GM12891 (cell line): ENCODE results near the gene PARVG.

ENCODE experiments used
- POLR2A ChIP-seq: IDR thresholded peaks from 2 replicates; pipeline ENCODE4 v1.6.1; 2011; ENCODE audit warnings: low read depth, low read length, control low read depth
- POLR2AphosphoS5 ChIP-seq: IDR thresholded peaks from 2 replicates; pipeline ENCODE4 v1.6.1; 2011; ENCODE audit warnings: low read depth, low read length, control low read depth
- POU2F2 ChIP-seq: IDR thresholded peaks from 2 replicates; pipeline ENCODE4 v1.6.1; 2011; ENCODE audit warnings: low read depth, mild to moderate bottlenecking, control low read depth, low read length, moderate library complexity

- TF ChIP-seq POLR2AphosphoS5 (no peak), POLR2A (no peak), POU2F2 (no peak)
These were observed 25.6 kb upstream of the PARVG start for GRCh38 chr22:44155115-44155514.
